Astrocyte of the cerebellum (primary cell): Measurements from ENCODE around the gene XPO4.

Experiments
- DNase-seq: peaks from one replicate; pipeline ENCODE4 v3.0.0-alpha.2; 2011; ENCODE audit warnings: low read depth
- H3K4me3 ChIP-seq: 2 replicates; pipeline ENCODE4 v1.5.1; 2011; ENCODE audit warnings: mild to moderate bottlenecking, low read depth, low read length, moderate library complexity
- CTCF ChIP-seq: IDR thresholded peaks from 2 replicates; pipeline ENCODE4 v1.5.1; 2012; ENCODE audit warnings: low read length, low read depth, moderate library complexity, mild to moderate bottlenecking; ENCODE audit errors: missing control alignments
- in situ Hi-C: cut with HindIII; loops from 2 replicates; pipeline ENCODE4 v1.10.0; 2017; ENCODE audit warnings: low sequenced_read_pairs

Gene XPO4

GRCh38 chr13:20727856-20728255, 174.7 kb downstream of the XPO4 start:
- H3K4me3 ChIP-seq, result no peak overlapping the region
- TF ChIP-seq CTCF, result no peak
- DNase-seq, result no peak
- in situ Hi-C loops, result no loop called here
